Pulmonary artery endothelial cell (primary cell): ENCODE data around the gene DLG2. TPM values are rescaled to one million over a fixed set of nuclear protein-coding genes. Genes with fewer than 3 reads are reported as not detected.

Source experiments
- DNase-seq: peaks from one replicate; pipeline ENCODE4 v3.0.0-alpha.2; 2011; ENCODE audit warnings: low read depth, low spot score
- total RNA-seq: library from RNA; depleted of rRNA; stranded (reverse); fragments of >200 nt; gene quantifications from 2 replicates; pipeline ENCODE4 v1.2.3, GENCODE V29; 2014

Gene DLG2
- total RNA-seq, 1 donor from 2014 or later: 0.66 TPM

- no peak for DNase-seq
These were observed 1331.3 kb downstream of the DLG2 start for GRCh38 chr11:84295815-84296214.

GRCh38 chr11:84292955-84293354 lies 1334.2 kb downstream of the DLG2 start:
- no peak for DNase-seq

- DNase-seq: no peak
These were observed 1335.1 kb downstream of the DLG2 start for GRCh38 chr11:84292006-84292405.

GRCh38 chr11:84290647-84291046 lies 1336.5 kb downstream of the DLG2 start:
- no peak for DNase-seq

GRCh38 chr11:84289381-84289906 lies 1337.7 kb downstream of the DLG2 start:
- DNase-seq: no peak

DNA sequence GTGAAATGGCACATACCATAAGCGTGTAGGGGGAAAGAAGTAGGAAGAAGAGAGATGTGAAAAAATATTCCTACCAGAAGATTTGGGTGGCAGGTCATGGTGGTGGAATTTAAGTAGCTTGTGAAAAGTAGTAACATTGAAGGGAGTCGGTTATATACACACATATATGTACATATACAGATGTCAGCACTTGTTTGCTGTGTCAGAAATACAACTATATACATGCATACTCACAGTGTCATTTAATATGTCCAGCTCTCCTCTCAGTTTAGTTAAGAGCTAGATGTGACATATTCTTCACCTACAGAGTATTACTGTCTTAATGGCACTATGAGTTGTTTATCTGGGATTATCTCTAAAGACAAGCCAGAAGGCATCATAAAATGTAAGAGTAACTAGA lies 1353.6 kb downstream of the DLG2 start:
- no peak for DNase-seq

DNA sequence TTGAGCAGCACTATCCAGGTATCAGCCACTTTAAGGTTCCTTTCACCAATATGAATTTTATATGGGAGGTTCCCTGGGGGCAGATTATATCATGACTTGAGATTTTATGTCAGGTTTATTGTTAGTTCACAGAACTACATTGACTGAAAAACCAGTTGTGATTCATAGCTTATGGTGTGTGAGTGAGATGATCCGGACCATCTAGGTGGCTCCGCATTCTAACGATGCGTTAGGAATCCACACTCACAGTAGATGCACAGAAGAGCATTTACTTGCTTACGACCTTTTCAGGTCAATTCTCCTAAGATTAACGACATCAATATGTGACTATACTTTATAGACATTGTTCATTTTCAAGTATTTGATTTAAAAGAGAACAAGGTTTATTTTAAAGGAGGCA lies 1356.7 kb downstream of the DLG2 start:
- no peak for DNase-seq

DNA sequence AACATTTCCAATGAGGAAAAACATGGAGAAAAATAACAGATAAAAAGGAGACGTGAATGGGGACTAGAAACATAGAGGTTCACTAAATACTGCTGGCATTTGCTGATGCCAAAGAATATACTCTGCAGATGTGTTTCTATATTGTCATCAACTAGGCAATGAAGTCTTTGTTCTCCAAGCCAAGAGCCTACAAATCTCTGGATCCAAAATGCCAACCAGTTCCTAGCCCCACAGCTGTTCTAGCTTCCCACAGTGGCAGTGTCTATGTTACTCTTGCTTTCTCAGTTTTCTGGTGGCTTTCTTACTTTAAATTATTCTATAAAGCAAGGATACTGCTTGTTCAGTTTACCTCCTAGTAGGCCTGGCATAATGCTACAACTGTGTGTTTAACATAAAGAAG lies 1363.1 kb downstream of the DLG2 start:
- DNase-seq: no peak

DNA sequence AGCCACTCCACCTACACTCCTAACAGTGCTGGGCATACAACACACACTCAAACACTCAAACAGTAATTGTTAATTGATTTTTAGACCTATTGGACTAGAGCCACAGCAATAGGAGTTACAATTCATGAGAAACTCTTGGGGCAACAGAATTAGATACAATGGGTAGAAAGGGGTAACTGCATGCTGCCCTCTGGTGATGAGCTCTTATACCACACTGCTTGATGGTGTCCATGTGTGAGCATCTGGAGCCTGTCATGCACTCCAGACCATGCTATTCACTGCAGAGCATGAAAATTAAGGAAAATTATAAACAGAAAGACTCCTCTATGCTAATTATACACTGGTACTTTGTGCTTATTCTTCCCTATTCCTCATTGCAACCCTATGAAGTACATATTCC lies 1365.4 kb downstream of the DLG2 start:
- DNase-seq: no peak

DNA sequence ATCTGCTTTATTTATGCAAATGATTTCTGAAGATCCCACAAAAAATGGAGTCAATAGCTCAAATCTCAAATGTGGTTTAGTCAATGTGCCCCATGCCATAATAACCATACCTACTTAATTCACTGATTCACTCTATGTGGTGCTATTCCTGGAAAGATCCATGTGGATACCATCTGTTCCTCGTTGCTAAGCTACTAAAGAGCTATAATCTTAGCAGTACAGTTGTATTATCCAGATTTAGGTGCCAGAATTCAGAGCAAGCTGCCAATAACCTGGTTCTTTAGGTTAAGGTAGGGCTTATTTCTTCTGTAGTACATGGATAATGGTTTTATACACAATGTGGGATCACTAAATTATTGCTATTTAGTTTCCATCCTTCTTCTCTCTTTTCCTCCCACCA lies 1366.3 kb downstream of the DLG2 start:
- no peak for DNase-seq

DNA sequence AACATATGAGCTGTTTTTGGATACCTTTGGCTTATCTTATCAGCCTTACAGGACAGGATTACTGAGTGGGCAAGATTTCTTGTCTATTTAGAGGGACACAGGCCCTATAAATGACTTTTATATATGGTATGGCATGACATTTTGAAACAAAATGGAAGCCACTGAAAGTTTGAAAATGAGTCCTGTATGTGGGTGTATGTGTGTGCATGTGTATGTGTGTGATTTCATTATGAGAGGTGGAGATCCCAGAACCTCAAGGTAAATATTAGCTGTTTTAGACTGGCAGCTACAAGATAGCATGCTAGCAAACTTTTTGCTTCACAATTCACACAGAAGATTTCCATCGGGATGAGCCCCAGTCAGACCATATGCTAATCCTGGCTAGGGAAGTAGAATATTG lies 1370.5 kb downstream of the DLG2 start:
- DNase-seq: no peak

GRCh38 chr11:84255483-84255882 lies 1371.7 kb downstream of the DLG2 start:
- no peak for DNase-seq

GRCh38 chr11:84250834-84251613 lies 1376.1 kb downstream of the DLG2 start:
- no peak for DNase-seq

GRCh38 chr11:84249344-84250135 lies 1377.6 kb downstream of the DLG2 start:
- no peak for DNase-seq

DNA sequence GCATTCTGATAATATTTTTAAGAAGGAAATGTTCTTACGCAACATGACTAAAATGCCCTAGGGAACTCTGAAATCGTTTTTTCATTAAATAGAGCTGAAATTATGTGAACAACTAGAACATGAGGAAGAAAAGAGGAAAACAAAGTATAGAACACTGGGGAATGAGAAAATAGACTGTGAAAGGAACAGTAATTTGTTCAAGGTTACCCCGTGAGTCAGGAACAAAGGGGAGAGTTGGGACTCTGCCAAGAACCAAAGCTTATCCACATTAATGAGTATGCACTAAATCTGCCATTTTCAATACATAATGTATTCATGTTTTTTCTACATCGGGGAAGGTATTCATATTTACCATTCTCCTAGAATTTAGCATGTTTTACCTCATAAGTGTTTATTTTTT lies 1379.2 kb downstream of the DLG2 start:
- no peak for DNase-seq

GRCh38 chr11:84247129-84247528 lies 1380.0 kb downstream of the DLG2 start:
- no peak for DNase-seq

DNA sequence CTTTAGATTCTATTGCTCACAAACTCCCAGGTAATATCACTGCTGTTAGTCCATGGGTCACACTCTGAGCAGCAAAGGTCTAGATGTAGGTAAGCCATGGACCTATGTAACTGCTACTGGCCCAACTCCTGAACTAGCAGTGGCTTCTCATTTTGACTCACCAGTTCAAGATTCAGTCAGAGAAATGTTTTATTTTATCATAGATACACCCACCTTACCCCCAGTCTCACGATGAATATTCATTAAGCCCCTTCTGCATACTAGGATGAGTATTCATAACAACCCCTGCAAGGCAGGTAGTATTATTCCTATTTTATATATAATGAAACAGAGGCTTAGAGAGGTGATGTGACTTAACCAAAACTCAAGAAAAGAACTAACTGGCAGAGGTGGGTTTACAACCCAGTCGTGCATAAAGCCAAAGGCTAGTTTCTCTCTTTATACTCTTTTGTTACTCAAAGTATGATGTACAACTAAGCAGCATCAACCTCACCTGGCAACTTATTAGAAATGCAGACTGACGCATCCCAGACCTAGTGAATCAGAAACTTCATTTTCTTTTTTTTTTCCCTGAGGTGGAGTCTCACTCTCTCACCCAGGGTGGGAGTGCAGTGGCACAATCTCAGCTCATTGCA lies 1383.4 kb downstream of the DLG2 start:
- DNase-seq: no peak

DNA sequence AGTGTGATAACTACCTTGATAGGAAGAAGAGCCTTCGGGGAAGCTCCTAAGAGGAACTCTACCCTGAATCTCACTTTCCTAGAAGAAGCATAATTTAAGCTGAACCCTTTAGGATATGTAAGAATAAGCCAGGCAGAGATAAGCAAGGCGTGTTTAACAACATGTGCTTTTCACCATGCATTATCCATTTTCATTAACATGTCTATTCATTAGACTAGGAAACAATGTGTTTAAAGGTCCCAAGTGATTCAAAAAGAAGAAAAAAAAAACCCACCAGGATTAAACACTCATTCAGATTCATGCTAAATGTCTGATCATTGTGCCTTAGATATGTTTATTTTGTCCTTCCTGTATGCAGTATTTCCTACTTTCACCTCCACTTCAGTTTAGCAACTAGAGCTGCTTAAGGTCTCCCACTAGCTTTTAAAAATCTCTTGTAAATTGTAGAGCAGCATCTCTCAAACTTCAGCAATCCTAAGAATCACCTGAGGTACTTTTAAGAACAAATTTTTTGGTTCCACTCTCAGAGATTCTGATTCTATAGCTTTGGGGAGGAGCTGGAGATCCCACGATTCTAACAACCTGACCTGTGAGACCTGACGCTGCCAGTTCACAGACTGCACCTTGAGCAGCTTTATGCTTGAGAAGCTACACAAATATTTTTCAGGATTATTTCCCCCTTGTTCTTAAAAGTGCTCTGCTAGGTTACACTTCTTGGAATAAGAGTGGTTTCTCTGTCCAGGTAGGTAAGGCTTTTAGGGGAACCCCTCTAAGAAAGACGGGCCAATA lies 1385.6 kb downstream of the DLG2 start:
- DNase-seq: no peak

- DNase-seq: no peak
These were observed 1386.3 kb downstream of the DLG2 start for GRCh38 chr11:84240847-84241246.

GRCh38 chr11:84236436-84236835 lies 1390.7 kb downstream of the DLG2 start:
- DNase-seq: no peak

- DNase-seq: no peak
These were observed 1392.5 kb downstream of the DLG2 start for GRCh38 chr11:84234462-84235202.
